HG02938 (cell line): ENCODE measurements around the gene GRID2IP.
"Not testable (repeated sequence)": the region's sequence is repeated elsewhere in the genome, so short reads cannot be mapped to it uniquely, and the experiment has no call there.

Experiments used
- ATAC-seq: cut with Tn5 transposase; IDR thresholded peaks from one replicate; pipeline ENCODE4 v1.9.1; 2021; ENCODE audit warnings: mild to moderate bottlenecking, moderate library complexity; ENCODE audit not compliant: unreplicated experiment

Gene GRID2IP

DNA sequence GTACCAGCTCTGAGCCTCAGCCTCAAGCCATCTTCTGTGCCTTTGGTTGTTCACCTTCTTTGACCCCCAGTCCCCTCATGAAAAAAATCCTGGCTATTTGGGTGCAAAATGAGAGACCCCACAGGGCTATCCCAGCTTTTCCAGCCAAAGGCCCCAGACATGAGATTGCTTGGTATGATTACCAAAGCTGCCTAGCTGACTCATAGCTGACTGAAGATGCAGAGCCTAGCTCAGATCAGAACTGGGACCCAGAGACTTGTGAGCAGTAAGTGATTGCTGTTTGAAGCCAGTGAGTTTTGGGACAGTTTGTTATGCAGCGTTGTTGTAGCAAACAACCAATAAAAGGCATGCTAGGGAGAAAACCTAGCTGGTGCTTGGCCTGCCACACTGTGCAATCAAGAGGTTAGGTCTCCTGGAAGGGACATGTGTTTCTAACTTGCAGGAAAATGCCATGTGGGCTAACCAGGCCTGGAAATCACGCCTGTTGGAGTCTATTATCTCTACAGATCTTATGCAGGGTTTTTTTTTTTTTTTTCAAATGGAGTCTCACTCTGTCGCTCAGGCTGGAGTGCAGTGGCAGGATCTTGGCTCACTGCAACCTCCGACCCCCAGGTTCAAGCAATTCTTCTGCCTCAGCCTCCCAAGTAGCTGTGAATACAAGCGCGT is 55.5 kb downstream of the GRID2IP start:
- ATAC-seq = no peak

DNA sequence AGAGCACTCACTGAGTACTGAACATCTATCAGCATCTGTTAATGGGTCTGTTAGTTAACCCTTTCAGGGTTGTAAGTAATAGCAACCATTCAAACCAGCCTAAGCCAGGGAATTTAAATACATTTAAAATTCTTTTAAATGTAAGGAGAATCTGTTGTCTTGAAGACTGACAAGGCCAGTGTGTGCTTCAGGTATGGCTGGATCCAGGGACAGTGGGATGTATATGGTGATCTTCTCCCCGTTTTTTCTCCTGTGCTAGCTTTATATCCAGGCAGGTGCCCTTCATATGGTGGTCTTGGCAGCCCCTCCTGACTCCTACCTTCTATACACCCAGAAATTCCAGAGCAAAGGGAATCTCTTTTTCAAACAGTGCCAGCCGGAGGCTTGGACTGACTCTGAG is 56.9 kb downstream of the GRID2IP start:
- no peak for ATAC-seq

DNA sequence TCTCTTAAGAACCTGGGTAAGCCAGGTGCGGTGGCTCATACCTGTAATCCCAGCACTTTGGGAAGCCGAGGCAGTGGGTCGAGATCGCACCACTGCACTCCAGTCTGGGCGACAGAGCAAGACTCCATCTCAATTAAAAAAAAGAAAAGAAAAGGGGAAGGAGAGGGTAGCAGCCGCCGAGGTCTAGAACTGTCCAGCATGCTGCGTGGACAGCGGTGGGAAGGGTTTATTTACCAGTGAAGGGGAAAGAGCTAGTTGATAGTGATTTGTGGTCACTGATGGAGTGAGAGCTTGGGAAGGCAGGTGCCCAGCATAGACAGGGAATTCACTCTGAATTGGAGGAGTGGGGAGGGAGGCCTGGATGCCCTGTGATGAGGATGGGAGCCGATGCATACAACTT is 60.1 kb downstream of the GRID2IP start:
- ATAC-seq = no peak

DNA sequence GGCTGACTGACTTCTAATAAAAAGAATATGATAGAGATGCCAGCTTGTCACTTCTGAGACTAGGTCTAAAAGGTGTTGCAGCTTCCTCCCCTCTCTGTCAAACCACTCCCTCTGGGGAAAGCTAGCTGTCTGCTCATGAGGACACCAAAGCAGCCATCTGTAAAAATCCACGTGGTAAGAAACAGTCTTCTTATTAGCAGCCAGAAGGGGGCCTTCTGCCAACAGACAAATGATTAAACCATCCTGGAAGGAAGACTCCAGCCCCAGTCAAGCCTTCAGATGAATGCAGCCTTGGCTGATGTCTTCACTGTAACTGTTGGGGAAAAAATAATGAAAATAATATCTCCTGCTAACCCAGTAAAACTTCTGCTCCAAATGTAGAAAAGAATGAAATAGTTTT is 61.6 kb downstream of the GRID2IP start:
- ATAC-seq = no peak

GRCh38 chr7:6487184-6487545 is 64.1 kb downstream of the GRID2IP start:
- ATAC-seq = no peak

DNA sequence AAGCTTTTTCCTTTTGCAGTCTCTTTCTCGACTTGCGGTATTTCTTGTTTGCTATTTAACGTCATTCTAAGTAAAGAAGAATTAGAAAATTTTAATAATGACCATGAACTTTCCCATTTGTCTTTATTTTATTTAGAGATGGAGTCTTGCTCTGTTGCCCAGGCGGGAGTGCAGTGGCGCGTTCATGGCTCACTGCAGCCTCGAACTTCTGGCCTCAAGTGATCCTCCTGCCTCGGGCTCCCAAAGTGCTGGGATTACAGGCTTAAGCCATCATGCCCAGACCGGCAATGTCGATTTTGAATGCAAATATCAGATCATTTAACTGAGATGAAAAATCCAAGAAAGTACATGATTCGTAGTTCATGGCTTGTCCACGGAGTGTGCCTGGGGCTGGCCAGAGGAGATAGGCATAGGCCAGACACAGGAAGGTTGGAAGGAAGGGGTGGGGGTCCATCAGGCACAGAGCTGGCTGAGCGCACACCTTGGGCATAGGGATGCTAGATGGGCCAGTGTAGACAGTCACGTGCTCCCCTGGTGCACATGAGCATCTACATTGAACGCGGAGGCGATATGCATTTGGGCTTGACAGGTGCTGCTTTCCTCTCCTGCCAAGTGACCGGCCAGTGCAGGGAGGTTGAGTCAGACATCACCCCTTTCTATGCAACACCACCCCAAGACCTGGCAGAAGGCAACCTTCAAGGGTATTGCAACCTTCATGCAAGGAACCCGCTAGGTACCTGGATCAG is 64.7 kb downstream of the GRID2IP start:
- ATAC-seq = no peak

GRCh38 chr7:6482743-6483119 is 68.5 kb downstream of the GRID2IP start:
- no peak for ATAC-seq

GRCh38 chr7:6482307-6482706 is 69.0 kb downstream of the GRID2IP start:
- ATAC-seq = no peak

DNA sequence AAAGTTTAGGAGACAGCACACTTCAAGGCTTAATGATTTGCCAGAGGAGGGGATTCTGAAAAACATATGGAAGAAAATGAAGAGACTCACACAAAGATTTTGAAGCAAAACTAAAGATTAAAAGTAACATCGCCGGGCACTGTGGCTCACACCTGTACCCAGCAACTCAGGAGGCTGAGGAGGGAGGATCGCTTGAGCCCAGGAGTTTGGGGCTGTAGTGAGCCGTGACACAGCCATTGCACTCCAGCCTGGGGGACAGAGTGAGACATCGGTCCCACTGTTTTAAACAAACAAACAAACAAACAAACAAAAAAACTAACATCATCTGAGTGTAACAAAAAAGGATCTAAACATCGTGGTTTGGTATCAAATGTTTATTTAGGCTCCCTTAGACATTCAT is 69.8 kb downstream of the GRID2IP start:
- ATAC-seq = no peak

GRCh38 chr7:6480323-6480660 is 71.0 kb downstream of the GRID2IP start:
- no peak for ATAC-seq

DNA sequence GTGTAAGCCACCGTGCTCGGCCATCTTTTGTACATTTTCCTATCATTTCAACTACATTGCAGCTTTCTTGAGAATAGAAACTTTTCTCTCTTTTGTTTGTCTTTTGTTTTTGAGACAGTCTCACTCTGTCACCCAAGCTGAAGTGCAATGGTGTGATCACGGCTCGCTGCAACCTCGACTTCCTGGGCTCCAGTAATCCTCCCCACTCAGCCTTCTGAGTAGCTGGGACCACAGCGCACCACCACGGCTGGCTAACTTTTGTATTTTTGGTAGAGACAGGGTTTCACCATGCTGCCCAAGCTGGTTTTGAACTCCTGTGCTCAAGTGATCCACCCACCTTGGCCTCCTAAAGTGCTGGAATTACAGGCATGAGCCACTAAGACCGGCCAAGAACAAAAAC is 72.2 kb downstream of the GRID2IP start:
- ATAC-seq = no peak

DNA sequence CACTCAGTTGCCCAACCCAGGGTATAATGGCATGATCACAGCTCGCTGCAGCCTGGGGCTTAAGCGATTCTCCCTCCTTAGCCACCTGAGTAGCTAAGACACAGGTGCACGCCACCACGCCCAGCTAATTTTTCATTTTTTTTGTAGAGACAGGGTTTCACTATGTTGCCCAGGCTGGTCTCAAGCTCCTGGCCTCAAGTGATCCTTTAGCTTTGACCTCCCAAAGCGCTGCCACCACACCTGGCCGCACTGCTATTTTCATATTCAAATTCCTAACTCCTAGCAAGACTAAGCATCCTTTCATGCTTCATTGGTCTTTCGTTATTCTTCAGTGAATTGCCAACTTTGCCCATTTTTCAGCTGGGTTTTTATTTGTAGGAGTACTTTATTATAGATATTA is 73.1 kb downstream of the GRID2IP start:
- no peak for ATAC-seq

DNA sequence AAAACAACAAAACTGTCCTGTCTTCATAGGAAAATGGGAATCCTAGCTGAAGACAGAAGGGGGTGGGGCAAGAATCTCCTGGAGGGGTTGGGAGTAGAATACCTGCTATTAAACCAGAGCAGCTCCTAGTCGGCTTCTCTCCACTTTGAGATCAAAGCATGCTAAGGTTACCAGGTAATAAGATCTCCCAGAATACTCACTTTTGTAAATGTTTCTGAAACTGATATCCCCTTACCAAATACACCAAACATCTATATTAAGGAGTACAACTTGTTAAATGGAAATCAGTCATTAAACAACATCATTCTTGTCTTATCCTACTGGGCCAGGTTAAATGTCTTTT is 74.0 kb downstream of the GRID2IP start:
- no peak for ATAC-seq

DNA sequence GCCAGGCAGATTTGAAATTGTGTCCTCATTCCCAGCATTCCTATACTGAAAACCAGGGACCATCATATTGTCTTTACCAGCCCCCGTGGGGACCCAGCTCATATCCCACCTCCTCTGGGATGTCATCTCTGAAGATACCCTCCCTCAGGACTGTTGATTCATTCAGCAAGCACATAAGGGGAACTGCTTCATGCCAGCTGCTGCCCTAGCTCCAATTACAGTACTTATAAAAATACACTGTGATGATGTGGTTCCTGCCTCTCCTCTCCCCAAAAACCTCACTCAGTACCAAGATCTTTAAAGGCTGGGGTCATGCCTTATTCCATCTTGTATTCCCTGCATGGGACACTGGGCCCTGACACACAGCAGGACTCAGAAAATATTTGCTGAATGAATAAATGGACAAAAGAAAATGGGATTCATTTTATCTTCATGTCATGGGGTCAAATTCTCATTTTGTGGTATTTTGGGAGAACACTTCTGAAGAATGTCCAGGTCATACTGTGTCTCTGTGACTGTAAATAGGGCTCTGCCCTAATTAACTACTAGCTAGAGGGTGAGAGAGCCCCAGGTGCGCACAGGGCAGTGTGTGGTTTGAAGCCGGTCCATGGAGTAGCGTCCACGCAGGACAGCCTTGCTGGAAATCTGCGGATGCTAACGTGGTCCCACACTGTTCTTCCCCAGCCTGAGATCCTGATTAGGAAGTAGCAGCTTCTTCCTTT is 74.5 kb downstream of the GRID2IP start:
- ATAC-seq = no peak

- ATAC-seq = no peak
Measured at GRCh38 chr7:6475433-6476186, 75.7 kb downstream of the GRID2IP start.

DNA sequence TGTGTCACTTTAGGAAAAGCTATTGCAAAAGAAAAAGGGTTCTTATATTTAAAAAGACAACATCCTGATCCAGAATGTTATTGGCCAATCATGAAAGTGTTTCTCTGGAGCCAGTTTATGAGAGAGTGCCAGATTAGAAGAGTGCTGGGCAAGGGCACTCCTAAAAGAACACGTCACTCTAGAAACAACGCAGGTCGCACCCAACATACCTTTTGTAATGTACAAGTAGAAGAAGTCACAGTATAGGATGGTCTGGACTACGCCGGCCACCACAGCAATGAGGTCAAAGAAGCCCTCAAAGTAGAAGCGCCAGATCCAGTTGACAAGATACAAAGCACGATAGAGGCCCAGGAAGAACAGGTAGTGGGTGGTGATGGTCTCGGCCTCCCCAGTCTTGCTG is 85.4 kb downstream of the GRID2IP start:
- no peak for ATAC-seq

GRCh38 chr7:6463609-6464008 is 87.7 kb downstream of the GRID2IP start:
- not testable (repeated sequence) for ATAC-seq

- no peak for ATAC-seq
Measured at GRCh38 chr7:6461946-6462550, 89.2 kb downstream of the GRID2IP start.

DNA sequence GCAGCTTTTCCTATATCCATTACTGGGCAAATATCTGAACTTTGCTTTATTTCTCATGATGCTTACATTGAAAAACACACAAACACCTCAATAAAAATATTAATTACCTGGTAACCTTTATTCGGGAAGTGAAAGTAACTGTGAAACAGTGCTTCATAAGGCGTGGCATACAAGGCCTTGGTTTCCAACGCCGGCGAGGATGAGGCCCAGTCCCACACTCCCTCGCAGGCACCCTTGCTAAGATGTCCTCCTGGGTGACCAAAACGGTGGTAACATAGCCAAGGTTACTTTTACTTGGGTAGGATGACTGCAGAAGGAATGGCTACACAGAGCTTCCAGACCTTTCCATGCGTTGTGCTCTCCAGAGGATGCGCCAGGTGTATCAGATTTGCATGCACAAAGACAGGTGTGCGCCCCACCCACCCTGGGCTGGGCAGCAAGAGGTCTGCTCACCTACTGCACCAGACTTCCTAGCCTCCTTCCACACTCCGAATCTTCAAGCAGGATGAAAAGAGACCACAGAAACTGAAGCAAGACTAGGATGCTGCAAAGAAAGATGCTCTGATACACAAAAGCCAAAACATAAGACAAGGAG is 90.2 kb downstream of the GRID2IP start:
- no peak for ATAC-seq

- no peak for ATAC-seq
Measured at GRCh38 chr7:6460303-6460702, 91.0 kb downstream of the GRID2IP start.

DNA sequence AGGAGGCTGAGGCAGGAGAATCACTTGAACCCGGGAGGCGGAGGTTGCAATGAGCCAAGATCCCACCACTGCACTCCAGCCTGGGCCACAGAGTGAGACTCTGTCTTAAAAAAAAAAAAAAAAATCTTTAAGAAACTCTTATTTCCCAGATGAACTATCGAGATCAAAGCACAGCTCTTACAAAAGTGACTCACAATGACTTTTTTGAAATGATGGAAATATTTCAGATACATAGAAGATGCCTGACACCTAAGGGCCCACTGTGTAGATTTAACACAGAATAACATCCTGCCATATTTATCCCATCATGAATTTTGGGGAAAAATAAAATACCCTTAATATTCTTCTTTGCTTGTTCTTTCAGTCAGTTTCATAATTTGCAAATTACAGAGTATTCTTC is 92.6 kb downstream of the GRID2IP start:
- ATAC-seq = not testable (repeated sequence)
